IMR-90 (cell line): ENCODE results near the gene ENTPD1. TPM values are rescaled to one million over a fixed set of nuclear protein-coding genes. Genes with fewer than 3 reads are reported as not detected.

Experiments used
- ATAC-seq: fragments of 200-7000 bp; cut with Tn5 transposase; 2 replicates; pipeline ENCODE4 v1.9.1; 2020; ENCODE audit warnings: low read depth, mild to moderate bottlenecking, moderate library complexity
- BruUV-seq: library from RNA; stranded (reverse); fragments of 400-500 nt; replicated peaks from 2 replicates; lab custom pipeline; 2021; lab: Mats Ljungman, UMichigan
- CTCF ChIA-PET: fragments of 300-600 bp; formaldehyde crosslinking; extraction: SDS; loops from one replicate; lab custom pipeline; 2021; ENCODE audit warnings: antibody characterized with exemption; lab: Yijun Ruan, JAX
- POLR2A ChIA-PET: fragments of 300-600 bp; sonication (Branson Sonifier 250); formaldehyde crosslinking; loops from one replicate; lab custom pipeline; 2022; ENCODE audit warnings: antibody characterized with exemption; ENCODE audit not compliant: unreplicated experiment; lab: Charles Lee
- DNase-seq: peaks from one replicate; pipeline ENCODE4 v3.0.0; 2013
- H2AFZ ChIP-seq: replicated peaks from 2 replicates; pipeline ENCODE3; 2013; ENCODE audit warnings: low read length, mild to moderate bottlenecking; ENCODE audit not compliant: poor library complexity
- H2AK5ac ChIP-seq: 2 replicates; pipeline ENCODE4 v1.6.1; 2013; ENCODE audit warnings: low read depth, low read length, inconsistent platforms
- H2AK9ac ChIP-seq: replicated peaks from 2 replicates; pipeline ENCODE3; 2013; ENCODE audit warnings: mild to moderate bottlenecking, low read depth, low read length, moderate library complexity; ENCODE audit not compliant: poor library complexity
- H2BK120ac ChIP-seq: 2 replicates; pipeline ENCODE4 v1.6.1; 2013; ENCODE audit warnings: low read depth, low read length, inconsistent platforms
- H2BK15ac ChIP-seq: 3 replicates; pipeline ENCODE4 v1.6.1; 2013; ENCODE audit warnings: low read depth, low read length, inconsistent platforms
- H2BK20ac ChIP-seq: 2 replicates; pipeline ENCODE4 v1.6.1; 2013; ENCODE audit warnings: low read depth, mild to moderate bottlenecking, inconsistent platforms, low read length, moderate library complexity
- H2BK5ac ChIP-seq: 2 replicates; pipeline ENCODE4 v1.6.1; 2013; ENCODE audit warnings: mild to moderate bottlenecking, low read depth, low read length, inconsistent platforms; ENCODE audit not compliant: poor library complexity, severe bottlenecking
- H3K14ac ChIP-seq: replicated peaks from 2 replicates; pipeline ENCODE4 v1.6.1; 2013; ENCODE audit warnings: low read depth, low read length, inconsistent platforms
- H3K18ac ChIP-seq: 2 replicates; pipeline ENCODE4 v1.6.1; 2013; ENCODE audit warnings: low read depth, low read length, control low read depth
- H3K23ac ChIP-seq: 2 replicates; pipeline ENCODE4 v1.6.1; 2013; ENCODE audit warnings: low read depth, low read length, inconsistent platforms
- H3K27ac ChIP-seq: 2 replicates; pipeline ENCODE4 v1.5.1; 2013; ENCODE audit warnings: mild to moderate bottlenecking, control low read depth, low read length; ENCODE audit not compliant: insufficient read depth
- H3K27me3 ChIP-seq: 2 replicates; pipeline ENCODE4 v1.6.1; 2013; ENCODE audit warnings: low read length; ENCODE audit not compliant: control insufficient read depth, insufficient read depth
- H3K36me3 ChIP-seq: 2 replicates; pipeline ENCODE4 v1.6.1; 2013; ENCODE audit warnings: low read length, mixed read lengths; ENCODE audit not compliant: control insufficient read depth, insufficient read depth
- H3K4ac ChIP-seq: 2 replicates; pipeline ENCODE4 v1.6.1; 2013; ENCODE audit warnings: low read depth, low read length, inconsistent platforms
- H3K4me1 ChIP-seq: 2 replicates; pipeline ENCODE4 v1.6.1; 2013; ENCODE audit warnings: low read length, mixed read lengths; ENCODE audit not compliant: control insufficient read depth, insufficient read depth
- H3K4me2 ChIP-seq: 2 replicates; pipeline ENCODE4 v1.6.1; 2013; ENCODE audit warnings: low read depth, mild to moderate bottlenecking, control low read depth, low read length, moderate library complexity
- H3K4me3 ChIP-seq: 2 replicates; pipeline ENCODE4 v1.5.1; 2013; ENCODE audit warnings: low read depth, mild to moderate bottlenecking, control low read depth, low read length, moderate library complexity; ENCODE audit not compliant: insufficient read depth
- H3K56ac ChIP-seq: 2 replicates; pipeline ENCODE4 v1.6.1; 2013; ENCODE audit warnings: low read length, inconsistent platforms; ENCODE audit not compliant: insufficient read depth; ENCODE audit errors: extremely low read depth
- H3K79me1 ChIP-seq, 2 experiments: 2 replicates each; pipeline ENCODE4 v1.6.1; 2013; ENCODE audit warnings: low read length in 2 of 2, inconsistent platforms in 1 of 2, low read depth in 1 of 2
- H3K9ac ChIP-seq: 2 replicates; pipeline ENCODE4 v1.6.1; 2013; ENCODE audit warnings: low read depth, low read length, control low read depth
- H3K9me1 ChIP-seq: 2 replicates; pipeline ENCODE4 v1.6.1; 2013; ENCODE audit warnings: low read length, inconsistent platforms; ENCODE audit not compliant: insufficient read depth
- H3K9me3 ChIP-seq: 2 replicates; pipeline ENCODE4 v1.6.1; 2013; ENCODE audit warnings: low read length; ENCODE audit not compliant: control insufficient read depth, insufficient read depth
- H4K20me1 ChIP-seq: 2 replicates; pipeline ENCODE4 v1.6.1; 2013; ENCODE audit warnings: low read length, inconsistent platforms; ENCODE audit not compliant: insufficient read depth
- H4K5ac ChIP-seq: 2 replicates; pipeline ENCODE4 v1.6.1; 2013; ENCODE audit warnings: mild to moderate bottlenecking, low read depth, low read length, control low read depth
- H4K8ac ChIP-seq, 2 experiments: 2 replicates each; pipeline ENCODE4 v1.6.1; 2013; ENCODE audit warnings: low read depth in 2 of 2, low read length in 2 of 2, control low read depth in 1 of 2, inconsistent platforms in 1 of 2
- H4K91ac ChIP-seq: 2 replicates; pipeline ENCODE4 v1.6.1; 2013; ENCODE audit warnings: low read depth, low read length, inconsistent platforms; ENCODE audit not compliant: insufficient read depth
- BHLHE40 ChIP-seq: fragments of 150-350 bp; IDR thresholded peaks from 2 replicates; pipeline ENCODE4 v1.6.1; 2016; ENCODE audit warnings: mild to moderate bottlenecking, low read depth, low read length
- CEBPB ChIP-seq: IDR thresholded peaks from 2 replicates; pipeline ENCODE4 v1.6.1; 2012; ENCODE audit warnings: low read depth, low read length, improper control_type of control experiment
- CTCF ChIP-seq: conservative IDR thresholded peaks from 2 replicates; pipeline ENCODE4 v1.5.1; 2012; ENCODE audit warnings: mild to moderate bottlenecking, low read depth, low read length, improper control_type of control experiment
- FOS ChIP-seq: fragments of 150-350 bp; IDR thresholded peaks from 2 replicates; pipeline ENCODE4 v1.6.1; 2016; ENCODE audit warnings: low read depth, low read length
- MAZ ChIP-seq: IDR thresholded peaks from 2 replicates; pipeline ENCODE4 v1.6.1; 2012; ENCODE audit warnings: low read depth, mild to moderate bottlenecking, low read length, improper control_type of control experiment, moderate library complexity, borderline replicate concordance
- MXI1 ChIP-seq: IDR thresholded peaks from 2 replicates; pipeline ENCODE4 v1.6.1; 2012; ENCODE audit warnings: low read depth, mild to moderate bottlenecking, low read length, moderate library complexity, borderline replicate concordance
- NFE2L2 ChIP-seq: fragments of 150-350 bp; IDR thresholded peaks from 2 replicates; pipeline ENCODE4 v1.6.1; 2016; ENCODE audit warnings: low read depth, mild to moderate bottlenecking, low read length
- POLR2A ChIP-seq: IDR thresholded peaks from 2 replicates; pipeline ENCODE4 v1.6.1; 2012; ENCODE audit warnings: mild to moderate bottlenecking, low read depth, low read length
- RAD21 ChIP-seq: IDR thresholded peaks from 2 replicates; pipeline ENCODE4 v1.6.1; 2012; ENCODE audit warnings: low read length, improper control_type of control experiment
- USF2 ChIP-seq: fragments of 150-350 bp; IDR thresholded peaks from 2 replicates; pipeline ENCODE4 v1.6.1; 2017; ENCODE audit warnings: mild to moderate bottlenecking, antibody characterized with exemption, low read length, low read depth
- dilution Hi-C: fragments of 300-500 bp; cut with HindIII; formaldehyde crosslinking; loops from one replicate; pipeline ENCODE4 v1.14.3; 2018; ENCODE audit warnings: low sequenced_read_pairs; ENCODE audit not compliant: unreplicated experiment
- in situ Hi-C: fragments of 300-500 bp; cut with MboI; formaldehyde crosslinking; loops from 3 replicates; pipeline ENCODE4 v1.14.3; 2019; ENCODE audit warnings: low sequenced_read_pairs, inconsistent platforms, mixed read lengths
- intact Hi-C: fragments of 100-400 bp; cut with micrococcal nuclease; formaldehyde crosslinking; loops from 2 replicates; pipeline ENCODE4 v1.10.0; 2022
- polyA plus RNA-seq, 3 experiments: library from polyadenylated mRNA; depleted of rRNA; stranded (reverse); fragments of >200 nt; gene quantifications; 2 replicates each; pipeline ENCODE4 v1.2.3, GENCODE V29; 2012; ENCODE audit warnings: low replicate concordance in 1 of 3
- total RNA-seq: library from RNA; depleted of rRNA; stranded (reverse); fragments of >200 nt; gene quantifications from 2 replicates; pipeline ENCODE4 v1.2.3, GENCODE V29; 2012
- TF ChIP-seq, protein P1 (sequence below): fragments of 150-350 bp; IDR thresholded peaks from 2 replicates; pipeline ENCODE4 v1.6.1; 2016; ENCODE audit warnings: low read depth, mild to moderate bottlenecking, low read length, moderate library complexity, borderline replicate concordance

Gene ENTPD1
- total and polyA plus RNA-seq, 2 of the 4 experiments (the other 2 are of a cell fraction) = under 0.01 TPM; not detected in 1

- Histone ChIP-seq H3K23ac (no peak overlapping the region), H2BK15ac (no peak overlapping the region), H3K9me1 (peaks cover 5% of the 10 kb centered on the region; the same call in 1 of the 2 replicates), H3K36me3 (no peaks in the 10 kb centered on the region), H3K18ac (no peak overlapping the region), H2AFZ (no peak overlapping the region), H3K79me1 (no peaks in the 10 kb centered on the region), H2AK5ac (no peak overlapping the region), H2BK20ac (no peak overlapping the region), H3K9me3 (no peaks in the 10 kb centered on the region), H3K4me2 (no peak overlapping the region), H3K14ac (no peak overlapping the region), H3K4ac (no peak overlapping the region), H3K56ac (no peak overlapping the region), H4K8ac (no peak overlapping the region), H2AK9ac (no peak overlapping the region), H3K27ac (no peak overlapping the region), H3K9ac (no peak overlapping the region), H2BK5ac (no peak overlapping the region), H3K27me3 (no peaks in the 10 kb centered on the region), H3K4me1 (peaks cover 7% of the 10 kb centered on the region), H4K91ac (no peak overlapping the region), H4K5ac (no peak overlapping the region), H4K20me1 (no peaks in the 10 kb centered on the region), H2BK120ac (no peak overlapping the region), H3K4me3 (no peak overlapping the region)
- ATAC-seq (no peak), DNase-seq (no peak)
- CTCF ChIA-PET = interaction anchor here (15.6 kb wide), 1 partner anchor 142 kb away, joined by 174 read pairs; the partner anchor contains the start of gene TCTN3
- dilution Hi-C loops (no loop called here), intact Hi-C loops (no loop called here), in situ Hi-C loops (no loop called here)
- no TSS peak for BruUV-seq
- TF ChIP-seq CEBPB = no peak
- TF ChIP-seq CTCF = no peak
- no peak for TF ChIP-seq NFE2L2
- TF ChIP-seq, protein P1, sequence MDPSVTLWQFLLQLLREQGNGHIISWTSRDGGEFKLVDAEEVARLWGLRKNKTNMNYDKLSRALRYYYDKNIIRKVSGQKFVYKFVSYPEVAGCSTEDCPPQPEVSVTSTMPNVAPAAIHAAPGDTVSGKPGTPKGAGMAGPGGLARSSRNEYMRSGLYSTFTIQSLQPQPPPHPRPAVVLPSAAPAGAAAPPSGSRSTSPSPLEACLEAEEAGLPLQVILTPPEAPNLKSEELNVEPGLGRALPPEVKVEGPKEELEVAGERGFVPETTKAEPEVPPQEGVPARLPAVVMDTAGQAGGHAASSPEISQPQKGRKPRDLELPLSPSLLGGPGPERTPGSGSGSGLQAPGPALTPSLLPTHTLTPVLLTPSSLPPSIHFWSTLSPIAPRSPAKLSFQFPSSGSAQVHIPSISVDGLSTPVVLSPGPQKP = no peak
- no peak for TF ChIP-seq USF2
- no peak for TF ChIP-seq MAZ
- no peak for TF ChIP-seq MXI1
- no peak for TF ChIP-seq RAD21
- no peak for TF ChIP-seq POLR2A
- no peak for TF ChIP-seq FOS
- TF ChIP-seq BHLHE40 = no peak
- POLR2A ChIA-PET = no interaction called here
These were observed 79.9 kb downstream of the ENTPD1 start for GRCh38 chr10:95835911-95836310.
